ENCODE data around the gene AFF3. TPM values are rescaled to one million over a fixed set of nuclear protein-coding genes. Genes with fewer than 3 reads are reported as not detected.

Gene AFF3
- total and polyA plus RNA-seq, 2 of the 8 experiments (the other 6 are each of a cell fraction or from before 2014, with no cell fraction given), result 0.27 to 3.0 TPM

DNA sequence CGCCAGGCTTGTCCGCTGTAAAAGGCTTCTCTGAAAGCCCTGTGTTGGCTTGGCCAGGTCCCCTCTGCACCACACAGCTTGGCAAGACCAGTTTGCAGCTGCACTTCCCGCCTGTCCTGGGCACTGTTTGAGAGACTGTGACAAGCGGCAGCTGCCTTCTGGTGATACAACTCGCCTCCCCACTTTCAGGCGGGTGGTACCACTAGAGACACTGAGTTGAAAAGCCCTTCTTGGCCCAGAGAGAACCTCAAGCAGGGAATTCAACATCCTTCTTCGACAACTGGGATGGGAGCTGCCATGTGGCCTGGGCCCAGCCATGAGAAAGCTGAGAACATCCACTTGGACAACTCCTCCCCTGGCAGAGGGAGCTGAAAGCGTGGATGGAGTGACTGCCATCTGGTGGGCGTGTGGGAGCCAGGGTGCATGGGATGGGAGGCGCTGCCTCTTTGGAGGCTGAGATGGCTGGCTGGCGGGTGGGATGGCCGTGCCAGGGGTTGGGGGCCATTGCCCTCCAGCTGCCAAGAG lies 527.1 kb downstream of the AFF3 start (continued):
- no peak for TF ChIP-seq EZH2 (IDR thresholded peaks at IDR 0.05; ENCODE audit: low read depth, low read length, severe bottlenecking)
- no peak for TF ChIP-seq SIN3A (conservative IDR thresholded peaks at IDR 0.05 in 1 of 2, IDR thresholded peaks at IDR 0.05 in 1 of 2; ENCODE audit: low read depth in 1 of 2, low read length in 2 of 2)
